ENCODE measurements around the gene NUP153.

Gene NUP153

GRCh38 chr6:17730078-17730704, 23.5 kb upstream of the NUP153 start:
- Histone ChIP-seq H3K36me3 (ENCODE audit: control insufficient read depth in 5 of 5, insufficient read depth in 5 of 5, low read length in 5 of 5) (no peaks in the 10 kb centered on the region), H3K4me3 (ENCODE audit: low read depth in 1 of 5, low read length in 5 of 5) (no peak overlapping the region), H3K27me3 (ENCODE audit: control insufficient read depth in 5 of 5, insufficient read depth in 4 of 5, low read length in 5 of 5) (no peaks in the 10 kb centered on the region), H3K4me1 (ENCODE audit: control insufficient read depth in 5 of 5, insufficient read depth in 5 of 5, low read length in 5 of 5) (peaks cover 1 to 4% (median 4%) of the 10 kb centered on the region in 5 donors), H3K9me3 (ENCODE audit: control insufficient read depth in 5 of 5, low read length in 5 of 5) (no peaks in the 10 kb centered on the region), H3K9ac (ENCODE audit: low read length in 5 of 5) (no peak overlapping the region), H3K27ac (ENCODE audit: low read depth, low read length) (no peak overlapping the region)

GRCh38 chr6:17729223-17730077, 22.7 kb upstream of the NUP153 start:
- H3K9ac ChIP-seq (ENCODE audit: low read length in 5 of 5) = no peak overlapping the region
- no peak overlapping the region for H3K27ac ChIP-seq (ENCODE audit: low read depth, low read length)
- H3K9me3 ChIP-seq (ENCODE audit: control insufficient read depth in 5 of 5, low read length in 5 of 5) = no peaks in the 10 kb centered on the region
- H3K4me3 ChIP-seq (ENCODE audit: low read depth in 1 of 5, low read length in 5 of 5) = no peak overlapping the region
- H3K36me3 ChIP-seq (ENCODE audit: control insufficient read depth in 5 of 5, insufficient read depth in 5 of 5, low read length in 5 of 5) = no peaks in the 10 kb centered on the region
- H3K27me3 ChIP-seq (ENCODE audit: control insufficient read depth in 5 of 5, insufficient read depth in 4 of 5, low read length in 5 of 5) = no peaks in the 10 kb centered on the region
- H3K4me1 ChIP-seq (ENCODE audit: control insufficient read depth in 5 of 5, insufficient read depth in 5 of 5, low read length in 5 of 5) = peaks cover 1 to 9% (median 8%) of the 10 kb centered on the region in 5 donors

- Histone ChIP-seq H3K4me3 (ENCODE audit: low read depth in 1 of 5, low read length in 5 of 5) (no peak overlapping the region), H3K4me1 (ENCODE audit: control insufficient read depth in 5 of 5, insufficient read depth in 5 of 5, low read length in 5 of 5) (peaks cover 1 to 9% (median 8%) of the 10 kb centered on the region in 5 donors), H3K27me3 (ENCODE audit: control insufficient read depth in 5 of 5, insufficient read depth in 4 of 5, low read length in 5 of 5) (no peaks in the 10 kb centered on the region), H3K9ac (ENCODE audit: low read length in 5 of 5) (no peak overlapping the region), H3K9me3 (ENCODE audit: control insufficient read depth in 5 of 5, low read length in 5 of 5) (no peaks in the 10 kb centered on the region), H3K36me3 (ENCODE audit: control insufficient read depth in 5 of 5, insufficient read depth in 5 of 5, low read length in 5 of 5) (no peaks in the 10 kb centered on the region), H3K27ac (ENCODE audit: low read depth, low read length) (no peak overlapping the region)
Observed at GRCh38 chr6:17728551-17729222, 22.0 kb upstream of the NUP153 start.

- Histone ChIP-seq H3K9me3 (ENCODE audit: control insufficient read depth in 5 of 5, low read length in 5 of 5) (no peaks in the 10 kb centered on the region), H3K36me3 (ENCODE audit: control insufficient read depth in 5 of 5, insufficient read depth in 5 of 5, low read length in 5 of 5) (no peaks in the 10 kb centered on the region)
Observed at GRCh38 chr6:17725083-17725482, 18.4 kb upstream of the NUP153 start.

GRCh38 chr6:17724341-17724740, 17.6 kb upstream of the NUP153 start:
- Histone ChIP-seq H3K9ac (ENCODE audit: low read length in 5 of 5) (no peak overlapping the region), H3K4me3 (ENCODE audit: low read depth in 1 of 5, low read length in 5 of 5) (no peak overlapping the region), H3K4me1 (ENCODE audit: control insufficient read depth in 5 of 5, insufficient read depth in 5 of 5, low read length in 5 of 5) (peaks cover 1 to 9% (median 8%) of the 10 kb centered on the region in 5 donors), H3K9me3 (ENCODE audit: control insufficient read depth in 5 of 5, low read length in 5 of 5) (no peaks in the 10 kb centered on the region), H3K36me3 (ENCODE audit: control insufficient read depth in 5 of 5, insufficient read depth in 5 of 5, low read length in 5 of 5) (no peaks in the 10 kb centered on the region), H3K27me3 (ENCODE audit: control insufficient read depth in 5 of 5, insufficient read depth in 4 of 5, low read length in 5 of 5) (no peaks in the 10 kb centered on the region), H3K27ac (ENCODE audit: low read depth, low read length) (no peak overlapping the region)

More at GRCh38 chr6:17725083-17725482, 18.4 kb upstream of the NUP153 start:
- H3K4me3 ChIP-seq (ENCODE audit: low read depth in 1 of 5, low read length in 5 of 5) = peak overlapping the region in 3 of 5 donors; percentile 3 to 51 (median 23)
- H3K9ac ChIP-seq (ENCODE audit: low read length in 5 of 5) = peak overlapping the region in 2 of 5 donors; percentile 36 to 47
- no peak overlapping the region for H3K27ac ChIP-seq (ENCODE audit: low read depth, low read length)
- H3K4me1 ChIP-seq (ENCODE audit: control insufficient read depth in 5 of 5, insufficient read depth in 5 of 5, low read length in 5 of 5) = peaks cover 1 to 9% (median 8%) of the 10 kb centered on the region in 5 donors
- H3K27me3 ChIP-seq (ENCODE audit: control insufficient read depth in 5 of 5, insufficient read depth in 4 of 5, low read length in 5 of 5) = no peaks in the 10 kb centered on the region

- H3K27me3 ChIP-seq (ENCODE audit: control insufficient read depth in 5 of 5, insufficient read depth in 4 of 5, low read length in 5 of 5) = no peaks in the 10 kb centered on the region
- no peak overlapping the region for H3K27ac ChIP-seq (ENCODE audit: low read depth, low read length)
- H3K4me3 ChIP-seq (ENCODE audit: low read depth in 1 of 5, low read length in 5 of 5) = no peak overlapping the region
- no peaks in the 10 kb centered on the region for H3K9me3 ChIP-seq (ENCODE audit: control insufficient read depth in 5 of 5, low read length in 5 of 5)
- no peak overlapping the region for H3K9ac ChIP-seq (ENCODE audit: low read length in 5 of 5)
- peaks cover 1 to 9% (median 8%) of the 10 kb centered on the region in 5 donors for H3K4me1 ChIP-seq (ENCODE audit: control insufficient read depth in 5 of 5, insufficient read depth in 5 of 5, low read length in 5 of 5)
- H3K36me3 ChIP-seq (ENCODE audit: control insufficient read depth in 5 of 5, insufficient read depth in 5 of 5, low read length in 5 of 5) = no peaks in the 10 kb centered on the region
Observed at GRCh38 chr6:17721671-17722070, 14.9 kb upstream of the NUP153 start.

- Histone ChIP-seq H3K4me1 (ENCODE audit: control insufficient read depth in 5 of 5, insufficient read depth in 5 of 5, low read length in 5 of 5) (peaks cover 0 to 4% (median 0%) of the 10 kb centered on the region in 5 donors), H3K4me3 (ENCODE audit: low read depth in 1 of 5, low read length in 5 of 5) (no peak overlapping the region), H3K36me3 (ENCODE audit: control insufficient read depth in 5 of 5, insufficient read depth in 5 of 5, low read length in 5 of 5) (no peaks in the 10 kb centered on the region)
Observed at GRCh38 chr6:17719323-17720041, 12.8 kb upstream of the NUP153 start.

GRCh38 chr6:17716221-17716620, 9.5 kb upstream of the NUP153 start:
- Histone ChIP-seq H3K27ac (ENCODE audit: low read depth, low read length) (no peak overlapping the region), H3K36me3 (ENCODE audit: control insufficient read depth in 5 of 5, insufficient read depth in 5 of 5, low read length in 5 of 5) (no peaks in the 10 kb centered on the region), H3K9me3 (ENCODE audit: control insufficient read depth in 5 of 5, low read length in 5 of 5) (no peaks in the 10 kb centered on the region), H3K4me1 (ENCODE audit: control insufficient read depth in 5 of 5, insufficient read depth in 5 of 5, low read length in 5 of 5) (peaks cover 0 to 6% (median 0%) of the 10 kb centered on the region in 5 donors), H3K4me3 (ENCODE audit: low read depth in 1 of 5, low read length in 5 of 5) (no peak overlapping the region), H3K27me3 (ENCODE audit: control insufficient read depth in 5 of 5, insufficient read depth in 4 of 5, low read length in 5 of 5) (no peaks in the 10 kb centered on the region), H3K9ac (ENCODE audit: low read length in 5 of 5) (no peak overlapping the region)

More at GRCh38 chr6:17719323-17720041, 12.8 kb upstream of the NUP153 start:
- H3K9ac ChIP-seq (ENCODE audit: low read length in 5 of 5) = no peak overlapping the region
- no peak overlapping the region for H3K27ac ChIP-seq (ENCODE audit: low read depth, low read length)
- H3K9me3 ChIP-seq (ENCODE audit: control insufficient read depth in 5 of 5, low read length in 5 of 5) = no peaks in the 10 kb centered on the region
- no peaks in the 10 kb centered on the region for H3K27me3 ChIP-seq (ENCODE audit: control insufficient read depth in 5 of 5, insufficient read depth in 4 of 5, low read length in 5 of 5)

GRCh38 chr6:17714879-17715851, 8.4 kb upstream of the NUP153 start:
- Histone ChIP-seq H3K9ac (ENCODE audit: low read length in 5 of 5) (no peak overlapping the region), H3K36me3 (ENCODE audit: control insufficient read depth in 5 of 5, insufficient read depth in 5 of 5, low read length in 5 of 5) (no peaks in the 10 kb centered on the region), H3K27ac (ENCODE audit: low read depth, low read length) (no peak overlapping the region), H3K4me1 (ENCODE audit: control insufficient read depth in 5 of 5, insufficient read depth in 5 of 5, low read length in 5 of 5) (peaks cover 0 to 6% (median 0%) of the 10 kb centered on the region in 5 donors), H3K27me3 (ENCODE audit: control insufficient read depth in 5 of 5, insufficient read depth in 4 of 5, low read length in 5 of 5) (no peaks in the 10 kb centered on the region), H3K9me3 (ENCODE audit: control insufficient read depth in 5 of 5, low read length in 5 of 5) (no peaks in the 10 kb centered on the region), H3K4me3 (ENCODE audit: low read depth in 1 of 5, low read length in 5 of 5) (no peak overlapping the region)

Measured in subcutaneous abdominal adipose tissue (tissue), 5 donors.